H1 (cell line): ENCODE results near the gene OXLD1. TPM values are rescaled to one million over a fixed set of nuclear protein-coding genes. Genes with fewer than 3 reads are reported as not detected.

Source experiments
- CTCF ChIA-PET: fragments of 300-600 bp; sonication (Branson Sonifier 250); formaldehyde crosslinking; loops from one replicate; lab custom pipeline; 2021; ENCODE audit not compliant: partially characterized antibody; lab: Charles Lee
- POLR2A ChIA-PET: fragments of 300-600 bp; sonication (Branson Sonifier 250); formaldehyde crosslinking; loops from one replicate; lab custom pipeline; 2021; ENCODE audit warnings: inconsistent platforms; ENCODE audit not compliant: partially characterized antibody; lab: Charles Lee
- DNase-seq, 2 experiments: peaks; one replicate each; pipeline versions ENCODE4 v3.0.0 to v3.0.0-alpha.2; 2010 to 2022; ENCODE audit warnings: low spot score in 2 of 2, low read depth in 1 of 2, mixed read lengths in 1 of 2
- FAIRE-seq: peaks from 2 replicates; lab custom pipeline; 2011; peaks lifted over from hg19 to GRCh38; lab: Jason Lieb, UNC
- H2AFZ ChIP-seq: 2 replicates; pipeline ENCODE4 v1.8.1; 2012; ENCODE audit warnings: low read length, inconsistent platforms
- H2AK5ac ChIP-seq: 2 replicates; pipeline ENCODE4 v1.6.1; 2013; ENCODE audit warnings: low read depth, low read length
- H2BK120ac ChIP-seq: replicated peaks from 2 replicates; pipeline ENCODE3; 2013; ENCODE audit warnings: low read depth, low read length, inconsistent platforms
- H2BK12ac ChIP-seq: 2 replicates; pipeline ENCODE4 v1.6.1; 2013; ENCODE audit warnings: low read depth, low read length
- H2BK15ac ChIP-seq: 2 replicates; pipeline ENCODE4 v1.6.1; 2013; ENCODE audit warnings: low read length
- H2BK20ac ChIP-seq: 2 replicates; pipeline ENCODE4 v1.6.1; 2013; ENCODE audit warnings: low read length
- H2BK5ac ChIP-seq: 2 replicates; pipeline ENCODE4 v1.6.1; 2013; ENCODE audit warnings: low read depth, low read length
- H3K14ac ChIP-seq: 2 replicates; pipeline ENCODE4 v1.6.1; 2013; ENCODE audit warnings: inconsistent platforms; ENCODE audit not compliant: insufficient read length
- H3K18ac ChIP-seq: 2 replicates; pipeline ENCODE4 v1.6.1; 2013; ENCODE audit warnings: low read length; ENCODE audit errors: extremely low read depth
- H3K23ac ChIP-seq: 2 replicates; pipeline ENCODE4 v1.6.1; 2013; ENCODE audit warnings: inconsistent platforms; ENCODE audit not compliant: insufficient read length
- H3K23me2 ChIP-seq: 2 replicates; pipeline ENCODE4 v1.6.1; 2013; ENCODE audit warnings: low read depth, low read length
- H3K27ac ChIP-seq: 2 replicates; pipeline ENCODE4 v1.6.1; 2011; ENCODE audit warnings: low read depth, low read length, inconsistent platforms
- H3K27me3 ChIP-seq, 4 experiments: replicated peaks in 1 of 4; 1 replicate in 1 of 4; 2 replicates in 3 of 4; pipeline versions ENCODE4 v1.6.1 to v1.8.1; 2011 to 2013; ENCODE audit warnings: low read length in 3 of 4, mild to moderate bottlenecking in 3 of 4, inconsistent platforms in 2 of 4, mixed read lengths in 2 of 4, moderate library complexity in 1 of 4; ENCODE audit not compliant: control insufficient read depth in 3 of 4, insufficient read depth in 3 of 4; ENCODE audit errors: extremely low read depth in 1 of 4
- H3K36me3 ChIP-seq, 4 experiments: 2 replicates each; pipeline versions ENCODE4 v1.6.1 to v1.8.1; 2011 to 2013; ENCODE audit warnings: mild to moderate bottlenecking in 4 of 4, low read length in 3 of 4, moderate library complexity in 2 of 4, control low read depth in 1 of 4, inconsistent platforms in 1 of 4; ENCODE audit not compliant: insufficient read depth in 4 of 4, control insufficient read depth in 2 of 4
- H3K4ac ChIP-seq: replicated peaks from 2 replicates; pipeline ENCODE3; 2013; ENCODE audit warnings: low read length, low read depth, mixed read lengths, inconsistent platforms; ENCODE audit not compliant: insufficient read length
- H3K4me1 ChIP-seq, 4 experiments: replicated peaks in 1 of 4; 1 replicate in 1 of 4; 2 replicates in 3 of 4; pipeline versions ENCODE4 v1.6.1 to v1.8.1; 2011 to 2013; ENCODE audit warnings: low read length in 3 of 4, inconsistent platforms in 2 of 4, mixed read lengths in 1 of 4; ENCODE audit not compliant: insufficient read depth in 4 of 4, control insufficient read depth in 3 of 4
- H3K4me2 ChIP-seq, 2 experiments: 2 replicates each; pipeline versions ENCODE4 v1.6.1 to v1.8.1; 2011 to 2013; ENCODE audit warnings: low read depth in 2 of 2, low read length in 2 of 2, control low read depth in 1 of 2, inconsistent platforms in 1 of 2, mild to moderate bottlenecking in 1 of 2; ENCODE audit not compliant: insufficient read depth in 1 of 2
- H3K4me3 ChIP-seq, 4 experiments: fragments of 200-600, 300-600 bp in 1 of 4; sonication (generic), shearing (Covaris generic), sonication (Bioruptor Twin) in 1 of 4; 2 replicates each; pipeline versions ENCODE4 v1.5.1 to v1.8.1; 2011 to 2016; ENCODE audit warnings: low read length in 4 of 4, low read depth in 3 of 4, control low read depth in 2 of 4, inconsistent platforms in 2 of 4, mild to moderate bottlenecking in 2 of 4, mixed read lengths in 1 of 4, moderate library complexity in 1 of 4; ENCODE audit not compliant: insufficient read depth in 2 of 4; ENCODE audit errors: extremely low read depth in 1 of 4
- H3K56ac ChIP-seq: replicated peaks from 2 replicates; pipeline ENCODE3; 2013; ENCODE audit warnings: low read depth, mild to moderate bottlenecking, mixed read lengths, low read length, inconsistent platforms; ENCODE audit not compliant: insufficient read length
- H3K79me1 ChIP-seq: 2 replicates; pipeline ENCODE4 v1.6.1; 2013; ENCODE audit warnings: low read depth, low read length, control low read depth
- H3K79me2 ChIP-seq, 2 experiments: 2 replicates each; pipeline versions ENCODE4 v1.6.1 to v1.8.1; 2012 to 2013; ENCODE audit warnings: low read length in 2 of 2, mild to moderate bottlenecking in 2 of 2, inconsistent platforms in 1 of 2; ENCODE audit not compliant: insufficient read depth in 2 of 2, control insufficient read depth in 1 of 2
- H3K9ac ChIP-seq, 4 experiments: replicated peaks in 1 of 4; 1 replicate in 1 of 4; 2 replicates in 3 of 4; pipeline versions ENCODE4 v1.6.1 to v1.8.1; 2011 to 2013; ENCODE audit warnings: low read depth in 3 of 4, low read length in 3 of 4, control low read depth in 2 of 4, mild to moderate bottlenecking in 2 of 4, moderate library complexity in 2 of 4, inconsistent platforms in 1 of 4; ENCODE audit errors: extremely low read depth in 1 of 4
- H3K9me3 ChIP-seq, 2 experiments: 2 replicates each; pipeline versions ENCODE4 v1.6.1 to v1.8.1; 2012 to 2013; ENCODE audit warnings: mild to moderate bottlenecking in 2 of 2, moderate library complexity in 2 of 2, control low read depth in 1 of 2, inconsistent platforms in 1 of 2, low read depth in 1 of 2, low read length in 1 of 2, mixed read lengths in 1 of 2; ENCODE audit not compliant: insufficient read depth in 2 of 2
- H4K20me1 ChIP-seq, 2 experiments: replicated peaks in 1 of 2; 2 replicates each; pipeline versions ENCODE3 to v1.8.1; 2011 to 2013; ENCODE audit warnings: inconsistent platforms in 2 of 2, low read length in 2 of 2, mild to moderate bottlenecking in 1 of 2; ENCODE audit not compliant: insufficient read depth in 2 of 2, control insufficient read depth in 1 of 2
- H4K5ac ChIP-seq: 2 replicates; pipeline ENCODE4 v1.6.1; 2013; ENCODE audit warnings: low read length, low read depth, mixed read lengths, inconsistent platforms; ENCODE audit not compliant: insufficient read length
- H4K8ac ChIP-seq: 2 replicates; pipeline ENCODE4 v1.8.0; 2013; ENCODE audit warnings: mild to moderate bottlenecking, moderate library complexity, low read length, inconsistent platforms; ENCODE audit not compliant: insufficient read depth; ENCODE audit errors: extremely low read depth
- H4K91ac ChIP-seq: replicated peaks from 2 replicates; pipeline ENCODE3; 2013; ENCODE audit warnings: low read length, mixed read lengths, inconsistent platforms; ENCODE audit not compliant: insufficient read length
- CHD2 ChIP-seq: IDR thresholded peaks from 2 replicates; pipeline ENCODE4 v1.6.1; 2012; ENCODE audit warnings: low read length, improper control_type of control experiment
- CREB1 ChIP-seq: IDR thresholded peaks from 2 replicates; pipeline ENCODE4 v1.6.1; 2012; ENCODE audit warnings: inconsistent platforms
- CTBP2 ChIP-seq: IDR thresholded peaks from 2 replicates; pipeline ENCODE4 v1.7.0; 2011; ENCODE audit warnings: borderline replicate concordance, mild to moderate bottlenecking, moderate library complexity, mixed read lengths, low read length; ENCODE audit not compliant: insufficient read depth, insufficient read length
- JUND ChIP-seq: IDR thresholded peaks from 2 replicates; pipeline ENCODE4 v1.6.1; 2011; ENCODE audit warnings: mild to moderate bottlenecking, improper control_type of control experiment, low read length
- KDM1A ChIP-seq: fragments of 200-600, 300-600 bp; sonication (generic); IDR thresholded peaks from 2 replicates; pipeline ENCODE4 v1.7.1; 2016; ENCODE audit warnings: mild to moderate bottlenecking, low read length, borderline replicate concordance
- POU5F1 ChIP-seq: IDR thresholded peaks from 2 replicates; pipeline ENCODE4 v1.6.1; 2011; ENCODE audit warnings: low read depth, mild to moderate bottlenecking, low read length, moderate library complexity
- RBBP5 ChIP-seq: IDR thresholded peaks from 2 replicates; pipeline ENCODE4 v1.7.1; 2012; ENCODE audit warnings: low read depth, mild to moderate bottlenecking, inconsistent platforms, low read length, moderate library complexity, borderline replicate concordance
- SUZ12 ChIP-seq: fragments of 200-600 bp; sonication (generic); IDR thresholded peaks from 2 replicates; pipeline ENCODE4 v1.6.1; 2012; ENCODE audit warnings: mild to moderate bottlenecking, inconsistent platforms, low read length, moderate library complexity, mixed read lengths
- WGBS, 2 experiments: shearing (Covaris generic) in 1 of 2; methylation state at CpG; one replicate each; pipeline versions ENCODE4 v1.1.6 to v1.1.7; 2013 to 2015; ENCODE audit warnings: low lambda C conversion rate in 2 of 2, mixed read lengths in 2 of 2, inconsistent platforms in 1 of 2, low coverage in 1 of 2, missing lambda C conversion rate in 1 of 2; ENCODE audit not compliant: insufficient replicate concordance in 2 of 2, insufficient coverage in 1 of 2, insufficient read length in 1 of 2; ENCODE audit errors: extremely low coverage in 1 of 2, missing lambda C conversion rate in 1 of 2; 5-methylcytosine and 5-hydroxymethylcytosine counted together
- polyA plus RNA-seq, 7 experiments: library from polyadenylated mRNA; depleted of rRNA in 3 of 7; stranded (reverse) in 5 of 7; unstranded in 2 of 7; fragments of >200 nt in 5 of 7; fragments of 200-250 nt in 2 of 7; gene quantifications; 1 replicate in 5 of 7; 2 replicates in 1 of 7; 4 replicates in 1 of 7; pipeline versions ENCODE4 v1.2.1 to v1.2.3, GENCODE V29; 2011 to 2013; ENCODE audit warnings: missing spikeins in 2 of 7, mixed read lengths in 2 of 7
- total RNA-seq: library from RNA; stranded (reverse); fragmentation: NEBNext Ultra II Directional; extraction: Animal tissue kit (Norgen Biotek cat#: 25700); gene quantifications from 2 replicates; pipeline ENCODE4 v1.2.1, GENCODE V29; 2021

The OXLD1 gene
- total and polyA plus RNA-seq, 2 of the 8 experiments (the other 6 are each of a cell fraction or from before 2014, with no cell fraction given), result 41.5 to 61.9 TPM

- Histone ChIP-seq H2BK12ac (no peak overlapping the region), H2AFZ (no peak overlapping the region), H4K8ac (peak overlapping the region; percentile 68; the same call in 1 of the 2 replicates), H3K36me3 (no peaks in the 10 kb centered on the region), H2AK5ac (no peak overlapping the region), H3K27me3 (no peaks in the 10 kb centered on the region), H2BK120ac (no peak overlapping the region), H4K5ac (no peak overlapping the region), H3K4me1 (peaks cover 0 to 10% (median 7%) of the 10 kb centered on the region in 4 experiments; a peak in 6 of 7 replicates), H3K23me2 (no peaks in the 10 kb centered on the region), H3K18ac (no peak overlapping the region), H3K4ac (no peak overlapping the region), H4K20me1 (no peaks in the 10 kb centered on the region), H3K9ac (no peak overlapping the region), H3K9me3 (no peaks in the 10 kb centered on the region), H2BK20ac (no peak overlapping the region), H3K4me3 (no peak overlapping the region), H4K91ac (no peak overlapping the region), H3K23ac (no peak overlapping the region), H3K27ac (no peak overlapping the region), H3K79me2 (no peaks in the 10 kb centered on the region), H2BK5ac (no peak overlapping the region), H3K79me1 (peaks cover 2% of the 10 kb centered on the region; the same call in 1 of the 2 replicates), H3K4me2 (no peak overlapping the region), H2BK15ac (no peak overlapping the region), H3K14ac (no peak overlapping the region), H3K56ac (no peak overlapping the region)
- ChIA-PET CTCF (interaction anchor here (1.8 to 2.1 kb wide), 2 partner anchors 12 to 18 kb away, joined by 5 to 7 read pairs; no protein-coding TSS in a partner anchor), POLR2A (interaction anchor here (1.0 to 3.1 kb wide), 4 partner anchors 10 to 16 kb away, joined by 3 to 16 read pairs (median 3); partner anchors contain the start of genes CCDC137 and OXLD1)
- FAIRE-seq (no peak), DNase-seq (no peak)
- WGBS, 2 experiments, result 88% methylated on average over 4 of the region's 4 CpGs; no CpG with 5 or more reads in 1 of the 2 experiments
- TF ChIP-seq KDM1A (peak; percentile 59; the same call in 1 of the 2 replicates), JUND (no peak), CHD2 (no peak), SUZ12 (no peak), CREB1 (no peak), RBBP5 (no peak), CTBP2 (no peak), POU5F1 (no peak)
Measured at GRCh38 chr17:81656835-81657234, 9.6 kb downstream of the OXLD1 start.
